ENCODE measurements around the gene SLC7A4.

DNA sequence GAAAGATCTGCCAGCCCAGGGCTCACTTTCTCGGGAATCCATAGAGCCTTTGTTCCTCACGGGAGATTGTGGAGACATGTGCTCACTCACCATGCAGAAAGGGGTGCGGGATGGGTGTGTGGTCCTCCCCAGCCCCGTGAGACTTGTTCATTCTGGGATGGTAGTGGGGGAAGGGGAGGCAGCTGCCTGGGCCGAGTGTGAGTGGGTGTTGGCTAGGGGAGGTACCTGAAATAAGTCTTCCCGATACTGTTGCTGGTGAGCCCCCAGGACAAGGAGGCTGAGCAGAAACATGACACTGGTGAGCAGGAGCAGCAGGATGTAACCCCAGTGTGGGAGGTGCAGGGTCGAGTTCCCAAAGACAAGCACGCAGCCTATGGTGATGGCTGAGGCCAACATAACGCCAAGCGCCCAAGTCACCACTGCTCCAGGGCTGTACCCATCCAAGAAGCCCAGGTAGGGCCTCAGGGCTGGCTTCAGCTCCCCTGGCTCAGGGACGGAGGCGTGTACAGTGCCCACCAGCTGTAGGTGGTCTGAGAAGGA is 2.8 kb downstream of the SLC7A4 start:
- TF ChIP-seq POLR2A (IDR thresholded peaks at IDR 0.05; ENCODE audit: low read depth, low read length) (no peak), TAF1 (IDR thresholded peaks at IDR 0.05; ENCODE audit: low read depth, low read length) (no peak), POLR2AphosphoS5 (IDR thresholded peaks at IDR 0.05; ENCODE audit: low read depth, low read length) (no peak)

Data from GM12891 (cell line).